ENCODE measurements around the gene TUBA1C.
"Not testable (repeated sequence)": the region's sequence is repeated elsewhere in the genome, so short reads cannot be mapped to it uniquely, and the experiment has no call there.

TUBA1C gene

DNA sequence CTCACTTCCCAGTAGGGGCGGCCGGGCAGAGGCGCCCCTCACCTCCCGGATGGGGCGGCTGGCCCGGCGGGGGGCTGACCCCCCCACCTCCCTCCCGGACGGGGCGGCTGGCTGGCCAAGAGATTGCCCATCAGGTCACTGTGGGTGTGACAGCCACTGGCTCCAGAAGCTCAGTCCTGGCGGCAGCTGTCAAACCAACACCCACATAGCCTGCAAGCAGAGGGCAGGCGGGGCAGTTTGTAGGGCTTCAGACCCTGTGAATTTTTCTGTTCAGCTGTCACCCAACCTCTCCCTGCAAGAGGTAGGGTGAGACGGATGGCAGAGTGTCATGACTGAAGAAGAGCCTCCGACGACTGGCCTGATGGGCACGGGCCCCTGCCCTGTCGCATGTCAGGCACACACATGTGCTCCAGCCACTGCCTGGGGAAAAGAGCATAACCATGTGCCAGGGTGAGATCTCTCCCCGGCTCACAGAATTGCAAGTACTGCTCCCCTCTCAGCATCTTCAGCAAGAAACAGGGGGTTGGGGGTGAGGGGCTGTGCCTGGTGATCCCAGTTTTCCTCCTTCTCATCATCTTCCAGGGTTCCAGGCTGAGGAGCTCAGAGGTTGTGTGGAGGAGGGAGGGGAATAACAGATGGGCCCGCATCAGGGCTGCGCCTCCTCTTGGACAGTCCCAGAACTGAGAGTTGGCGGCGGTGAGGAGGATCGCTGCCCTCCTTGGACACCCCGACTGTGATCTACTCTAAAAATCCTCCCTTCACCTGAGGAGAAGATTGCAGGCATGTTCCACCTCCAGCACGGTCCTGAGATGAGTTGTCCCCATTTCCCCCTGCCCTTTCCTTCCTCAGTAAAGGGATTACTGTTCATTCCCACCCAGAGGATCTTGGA, 18.9 kb downstream of the TUBA1C start:
- no peak for DNase-seq

GRCh38 chr12:49284672-49285071, 19.8 kb downstream of the TUBA1C start:
- no peak for DNase-seq

- no peak for DNase-seq
Measured at GRCh38 chr12:49287876-49288275, 23.0 kb downstream of the TUBA1C start.

DNA sequence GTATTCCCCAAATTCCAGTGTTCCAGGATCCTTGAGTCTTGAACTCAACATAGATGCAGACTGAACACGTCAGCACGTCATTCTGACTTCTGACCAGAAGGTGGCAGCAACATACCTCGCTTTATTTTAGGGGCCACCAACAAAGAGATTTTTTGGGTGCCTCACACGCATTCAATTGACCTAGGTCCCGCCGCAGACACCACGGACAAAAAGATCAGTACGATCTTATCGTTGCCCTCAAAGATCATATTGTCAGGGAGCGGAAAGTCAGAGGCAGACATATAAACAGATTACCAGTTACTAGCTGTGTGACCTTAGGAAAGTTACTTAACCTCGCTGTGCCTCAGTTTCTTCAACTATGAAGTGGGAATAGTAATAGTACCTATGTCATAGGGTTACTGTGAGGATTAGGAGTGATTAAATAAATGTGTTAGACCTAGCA, 23.6 kb downstream of the TUBA1C start:
- DNase-seq: peak; percentile 74

GRCh38 chr12:49288922-49289555, 24.2 kb downstream of the TUBA1C start:
- DNase-seq: no peak

DNA sequence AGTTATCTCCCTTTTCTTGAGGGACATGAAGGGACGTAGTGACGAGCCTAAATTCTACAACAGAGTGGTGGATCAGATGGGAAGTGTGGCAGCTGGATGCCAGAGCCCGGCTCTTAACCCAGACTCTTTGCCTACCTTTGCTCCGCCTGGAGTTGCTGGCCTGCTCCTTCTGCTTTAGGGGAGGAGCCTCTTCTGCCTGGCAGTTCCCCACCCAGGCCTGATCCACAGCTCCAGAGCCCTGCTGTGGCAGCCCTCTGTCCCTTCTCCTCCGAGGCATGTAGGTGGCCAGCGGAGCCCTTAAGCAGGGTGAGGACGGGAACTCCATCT, 27.8 kb downstream of the TUBA1C start:
- no peak for DNase-seq

DNA sequence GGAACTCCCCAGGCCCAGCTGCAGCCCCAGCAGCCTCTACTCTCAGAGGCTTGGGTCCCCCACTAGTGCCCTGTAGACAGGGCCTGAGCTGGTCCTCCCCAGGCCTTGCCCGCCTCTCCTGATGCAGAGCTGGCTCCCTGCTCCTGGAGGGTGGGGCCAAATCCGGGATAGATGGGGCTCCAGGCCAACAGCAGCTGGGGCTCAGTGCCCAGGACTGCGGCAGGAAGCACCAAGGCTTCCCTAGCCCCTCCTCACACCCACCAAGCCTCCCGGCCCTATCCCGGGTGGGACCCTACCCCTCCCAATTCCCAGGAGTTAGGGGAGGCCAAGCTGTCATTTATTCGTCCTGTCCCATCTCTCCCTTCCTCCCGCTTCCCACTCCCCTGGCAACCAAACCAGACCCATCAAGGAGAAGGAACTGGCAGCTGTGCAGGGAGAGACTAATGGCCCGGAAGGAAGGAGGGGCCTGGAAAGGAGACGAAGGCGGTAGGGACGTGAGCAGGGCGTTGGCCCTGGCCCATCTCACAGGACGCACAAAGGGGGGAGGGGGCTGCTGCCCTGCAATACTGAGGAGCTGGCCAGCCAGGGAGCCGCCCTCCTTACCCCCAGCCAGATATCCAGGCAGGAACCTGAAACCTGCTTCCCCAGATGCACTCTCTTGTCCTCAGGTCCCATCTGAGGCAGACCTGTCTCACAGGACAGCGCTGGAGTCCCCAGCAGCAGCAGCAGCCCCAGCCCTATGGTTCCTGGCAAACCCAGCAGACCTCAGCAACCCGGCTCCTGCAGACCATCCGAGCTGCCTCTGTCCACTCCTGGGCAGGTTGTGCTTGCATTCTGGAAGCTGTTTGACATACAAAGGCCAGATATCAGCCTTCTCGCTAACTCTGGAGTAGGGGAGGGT, 28.4 kb downstream of the TUBA1C start:
- DNase-seq: no peak

GRCh38 chr12:49294086-49294803, 29.4 kb downstream of the TUBA1C start:
- DNase-seq: no peak

GRCh38 chr12:49294804-49295081, 29.9 kb downstream of the TUBA1C start:
- no peak for DNase-seq

DNA sequence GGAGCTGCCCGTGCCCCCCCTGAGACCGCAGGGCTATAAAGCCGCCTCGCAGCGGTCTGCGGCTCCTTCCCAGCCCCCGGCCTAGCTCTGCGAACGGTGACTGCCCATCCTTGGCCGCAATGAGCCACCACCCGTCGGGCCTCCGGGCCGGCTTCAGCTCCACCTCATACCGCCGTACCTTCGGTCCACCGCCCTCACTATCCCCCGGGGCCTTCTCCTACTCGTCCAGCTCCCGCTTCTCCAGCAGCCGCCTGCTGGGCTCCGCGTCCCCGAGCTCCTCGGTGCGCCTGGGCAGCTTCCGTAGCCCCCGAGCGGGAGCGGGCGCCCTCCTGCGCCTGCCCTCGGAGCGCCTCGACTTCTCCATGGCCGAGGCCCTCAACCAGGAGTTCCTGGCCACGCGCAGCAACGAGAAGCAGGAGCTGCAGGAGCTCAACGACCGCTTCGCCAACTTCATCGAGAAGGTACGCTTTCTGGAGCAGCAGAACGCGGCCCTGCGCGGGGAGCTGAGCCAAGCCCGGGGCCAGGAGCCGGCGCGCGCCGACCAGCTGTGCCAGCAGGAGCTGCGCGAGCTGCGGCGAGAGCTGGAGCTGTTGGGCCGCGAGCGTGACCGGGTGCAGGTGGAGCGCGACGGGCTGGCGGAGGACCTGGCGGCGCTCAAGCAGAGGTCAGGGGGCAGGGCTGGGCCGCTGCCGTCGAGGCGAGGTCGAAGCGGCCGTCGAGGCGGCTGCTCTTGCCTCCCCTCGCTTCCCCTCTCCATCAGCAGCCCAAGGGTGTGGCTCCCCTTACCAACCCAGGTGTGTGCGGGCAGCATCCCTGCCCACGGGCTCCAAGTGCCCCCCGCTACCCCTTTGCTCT, 30.4 kb downstream of the TUBA1C start, which contains the start of gene PRPH:
PRPH (plus strand) TSS at position 66 of the 855 bp plus-strand sequence; CDS start at position 120, 54 bp downstream.
- DNase-seq: no peak

DNA sequence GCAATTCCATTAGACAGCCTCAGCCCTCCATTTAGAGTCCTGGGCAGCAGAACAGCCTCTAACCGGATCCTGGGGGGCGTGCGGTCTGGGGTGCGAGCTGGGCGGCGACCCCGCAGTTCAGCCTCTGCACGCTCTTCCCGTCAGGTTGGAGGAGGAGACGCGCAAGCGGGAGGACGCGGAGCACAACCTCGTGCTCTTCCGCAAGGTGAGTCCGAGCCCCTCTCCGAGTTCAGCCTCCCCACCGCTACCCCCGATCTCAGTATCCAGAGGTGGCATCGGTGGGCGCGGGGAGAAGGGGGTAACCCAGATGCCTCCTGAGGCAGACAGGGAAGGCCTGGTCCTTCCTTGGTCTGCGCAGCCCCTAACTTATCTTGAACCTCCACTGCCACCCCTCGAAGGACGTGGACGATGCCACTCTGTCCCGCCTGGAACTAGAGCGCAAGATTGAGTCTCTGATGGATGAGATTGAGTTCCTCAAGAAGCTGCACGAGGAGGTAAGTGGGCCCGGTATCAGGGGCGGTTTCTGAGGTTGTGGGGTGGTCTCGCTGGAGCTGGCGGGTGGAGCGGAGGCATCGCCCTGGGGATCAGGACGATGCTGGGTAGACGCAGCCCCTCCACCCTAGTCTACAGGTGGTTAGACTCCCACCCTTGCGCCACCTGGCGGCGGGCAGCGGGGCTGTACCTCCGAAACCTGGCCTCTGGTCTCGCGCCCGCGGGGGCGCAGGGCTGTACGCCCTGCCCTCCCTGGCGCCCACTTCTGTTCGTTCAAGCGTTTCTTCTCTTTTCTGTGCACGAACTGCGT, 31.4 kb downstream of the TUBA1C start:
- peak; percentile 75 for DNase-seq

- peak; percentile 62 for DNase-seq
Measured at GRCh38 chr12:49296836-49297694, 32.2 kb downstream of the TUBA1C start.

DNA sequence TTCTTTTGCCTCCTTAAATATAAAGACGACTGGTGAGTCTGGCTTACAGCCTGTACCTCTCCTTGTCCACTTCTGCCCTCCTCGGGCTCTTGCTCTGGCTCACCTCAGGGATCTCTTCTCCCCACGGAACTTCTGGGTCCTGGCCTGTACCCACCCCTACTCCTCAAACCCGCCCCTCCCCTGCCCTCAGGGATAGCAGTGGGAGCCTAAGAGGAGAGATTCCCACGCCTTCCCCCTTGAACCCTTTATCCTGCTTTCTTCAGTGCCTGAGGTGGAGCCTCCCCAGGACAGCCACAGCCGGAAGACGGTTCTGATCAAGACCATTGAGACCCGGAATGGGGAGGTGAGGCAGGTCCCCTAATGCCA, 32.8 kb downstream of the TUBA1C start:
- no peak for DNase-seq

GRCh38 chr12:49298160-49298559, 33.3 kb downstream of the TUBA1C start:
- DNase-seq: no peak

GRCh38 chr12:49301760-49302159, 36.9 kb downstream of the TUBA1C start:
- DNase-seq: peak; percentile 83

DNA sequence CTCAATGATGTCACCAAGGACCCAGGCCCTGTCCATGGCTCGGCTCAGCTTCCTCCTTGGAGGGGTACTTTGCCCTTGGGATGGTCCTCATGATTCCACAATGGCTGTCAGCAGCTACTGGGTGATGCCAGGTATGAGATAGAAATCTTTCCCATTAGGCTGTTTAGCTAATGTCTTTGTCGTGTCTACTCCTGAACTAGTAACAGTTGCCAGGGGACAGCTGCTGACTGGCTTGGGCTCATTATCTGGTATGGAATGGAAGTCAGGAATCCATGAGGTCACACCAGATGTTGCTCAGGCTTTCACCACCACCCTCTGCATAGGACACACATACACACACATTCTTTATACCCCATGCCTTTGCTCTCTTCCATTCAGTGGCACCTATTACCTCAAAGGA, 39.3 kb downstream of the TUBA1C start:
- DNase-seq: no peak

DNA sequence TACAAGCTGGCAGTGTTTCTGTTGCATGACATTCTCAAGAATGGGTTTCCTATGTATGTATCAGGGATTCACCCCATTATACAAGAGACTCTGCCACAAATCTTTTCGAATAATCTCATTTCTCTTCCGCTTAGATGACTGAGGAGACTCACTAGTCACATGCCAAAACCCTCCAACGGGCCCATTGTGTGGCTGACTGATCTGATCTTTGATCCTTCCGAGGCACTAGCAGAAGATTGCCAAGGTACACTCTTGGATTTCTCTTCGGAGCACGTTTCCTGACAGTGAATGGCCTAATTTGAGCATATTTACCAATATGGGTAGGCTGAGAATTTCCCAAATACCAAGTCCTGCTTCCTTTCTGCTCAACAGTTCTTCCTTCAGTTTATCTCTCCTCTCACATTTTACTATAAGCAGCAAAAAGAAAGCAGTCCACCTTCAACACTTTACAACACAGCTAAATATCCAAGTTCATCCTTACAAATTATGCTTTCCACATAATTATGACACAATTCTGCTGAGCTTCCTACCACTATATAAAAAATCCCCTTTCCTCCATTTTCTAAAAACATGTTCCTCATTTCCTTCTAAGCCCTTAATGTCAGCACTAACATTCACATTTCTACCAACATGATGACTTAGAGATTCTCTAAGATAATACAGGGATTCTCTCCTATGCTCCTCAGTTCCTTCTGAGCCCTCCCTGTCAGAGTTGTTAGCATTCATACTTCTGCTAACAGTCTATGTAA, 41.1 kb downstream of the TUBA1C start:
- DNase-seq: no peak

DNA sequence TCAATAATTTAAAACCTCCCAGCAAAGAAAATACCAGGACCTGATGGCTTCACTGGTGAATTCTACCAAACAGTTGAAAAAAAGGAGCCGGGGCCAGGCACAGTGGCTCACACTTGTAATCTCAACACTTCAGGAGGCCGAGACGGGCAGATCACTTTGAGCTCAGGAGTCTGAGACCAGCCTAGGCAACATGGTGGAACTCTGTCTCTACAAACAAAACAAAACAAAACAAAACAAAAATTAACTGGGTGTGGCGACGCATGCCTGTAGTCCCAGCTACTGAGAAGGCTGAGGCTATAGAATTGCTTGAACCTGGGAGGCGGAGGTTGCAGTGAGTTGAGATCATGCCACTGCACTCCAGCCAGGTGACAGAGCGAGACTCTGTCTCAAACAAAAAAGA, 44.5 kb downstream of the TUBA1C start:
- DNase-seq: no peak

DNA sequence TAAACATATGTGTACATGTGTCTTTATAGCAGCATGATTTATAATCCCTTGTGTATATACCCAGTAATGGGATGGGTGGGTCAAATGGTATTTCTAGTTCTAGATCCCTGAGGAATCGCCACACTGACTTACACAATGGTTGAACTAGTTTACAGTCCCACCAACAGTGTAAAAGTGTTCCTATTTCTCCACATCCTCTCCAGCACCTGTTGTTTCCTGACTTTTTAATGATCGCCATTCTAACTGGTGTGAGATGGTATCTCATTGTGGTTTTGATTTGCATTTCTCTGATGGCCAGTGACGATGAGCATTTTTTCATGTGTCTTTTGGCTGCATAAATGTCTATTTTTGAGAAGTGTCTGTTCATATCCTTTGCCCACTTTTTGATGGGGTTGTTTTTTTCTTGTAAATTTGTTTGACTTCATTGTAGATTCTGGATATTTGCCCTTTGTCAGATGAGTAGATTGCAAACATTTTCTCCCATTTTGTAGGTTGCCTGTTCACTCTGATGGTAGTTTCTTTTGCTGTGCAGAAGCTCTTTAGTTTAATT, 45.6 kb downstream of the TUBA1C start:
- DNase-seq: not testable (repeated sequence)
